HepG2 (cell line): ENCODE data around the gene MLLT11. TPM values are rescaled to one million over a fixed set of nuclear protein-coding genes. Genes with fewer than 3 reads are reported as not detected.

ENCODE experiments used
- ARNTL ChIP-seq: sonication (generic); formaldehyde crosslinking; IDR thresholded peaks from 2 replicates; pipeline ENCODE4 v1.4.0; 2020; ENCODE audit warnings: mild to moderate bottlenecking, missing genetic modification reagents
- ATF7-NPFF ChIP-seq: sonication (generic); formaldehyde crosslinking; IDR thresholded peaks from 2 replicates; pipeline ENCODE4 v1.8.1; 2023; ENCODE audit warnings: mild to moderate bottlenecking, low read depth, missing genetic modification reagents, moderate library complexity
- CEBPG ChIP-seq: IDR thresholded peaks from 2 replicates; pipeline ENCODE4 v1.6.1; 2016
- HDAC1 ChIP-seq: sonication (generic); formaldehyde crosslinking; IDR thresholded peaks from 2 replicates; pipeline ENCODE4 v1.5.1; 2020; ENCODE audit warnings: mild to moderate bottlenecking, missing genetic modification reagents
- KAT2B ChIP-seq: fragments of 150-350 bp; IDR thresholded peaks from 2 replicates; pipeline ENCODE4 v1.6.1; 2014; ENCODE audit warnings: low read depth, low read length, borderline replicate concordance
- KMT2B ChIP-seq: IDR thresholded peaks from 2 replicates; pipeline ENCODE4 v1.6.1; 2016; ENCODE audit warnings: missing genetic modification reagents, missing compliant biosample characterization
- MXI1 ChIP-seq: IDR thresholded peaks from 3 replicates; pipeline ENCODE4 v1.6.1; 2012; ENCODE audit warnings: low read depth, low read length, inconsistent platforms, borderline replicate concordance
- POLR2A ChIP-seq, 2 experiments: IDR thresholded peaks; 2 replicates each; pipeline ENCODE4 v1.6.1; 2011; ENCODE audit warnings: low read depth in 2 of 2, low read length in 2 of 2, mild to moderate bottlenecking in 1 of 2, moderate library complexity in 1 of 2; ENCODE audit not compliant: insufficient read depth in 1 of 2
- RBAK ChIP-seq: sonication (generic); formaldehyde crosslinking; IDR thresholded peaks from 2 replicates; pipeline ENCODE4 v1.5.1; 2020; ENCODE audit warnings: mild to moderate bottlenecking, missing genetic modification reagents
- TCF12 ChIP-seq, 2 experiments: fragments of 450-650 bp in 1 of 2; sonication (generic) in 1 of 2; formaldehyde crosslinking in 1 of 2; IDR thresholded peaks; 2 replicates each; pipeline versions ENCODE4 v1.6.1 to v1.8.0; 2017 to 2022; ENCODE audit warnings: antibody characterized with exemption in 1 of 2, mild to moderate bottlenecking in 1 of 2, missing genetic modification reagents in 1 of 2, moderate library complexity in 1 of 2
- ZBTB38 ChIP-seq: sonication (generic); formaldehyde crosslinking; IDR thresholded peaks from 2 replicates; pipeline ENCODE4 v1.5.1; 2020; ENCODE audit warnings: mild to moderate bottlenecking, missing genetic modification reagents
- ZNF354B ChIP-seq: sonication (generic); formaldehyde crosslinking; IDR thresholded peaks from 2 replicates; pipeline ENCODE4 v1.8.0; 2022; ENCODE audit warnings: mild to moderate bottlenecking, missing genetic modification reagents
- ZNF432 ChIP-seq: sonication (generic); formaldehyde crosslinking; IDR thresholded peaks from 2 replicates; pipeline ENCODE4 v1.5.0; 2020; ENCODE audit warnings: missing genetic modification reagents, mild to moderate bottlenecking, borderline replicate concordance
- ZNF607 ChIP-seq: sonication (generic); formaldehyde crosslinking; IDR thresholded peaks from 2 replicates; pipeline ENCODE4 v1.5.1; 2020; ENCODE audit warnings: missing genetic modification reagents, mild to moderate bottlenecking, borderline replicate concordance
- polyA plus RNA-seq, 8 experiments: library from polyadenylated mRNA; depleted of rRNA in 3 of 8; stranded (reverse) in 7 of 8; unstranded in 1 of 8; fragments of >200 nt; fragmentation: Illumina TruSeq in 4 of 8; extraction: Trizol in 4 of 8; gene quantifications; 2 replicates each; pipeline versions ENCODE4 v1.2.1 to v1.2.3, GENCODE V29; 2011 to 2016; ENCODE audit warnings: low read depth in 4 of 8, missing spikeins in 1 of 8, mixed read lengths in 1 of 8; ENCODE audit not compliant: insufficient read depth in 1 of 8
- total RNA-seq, 5 experiments: library from RNA; depleted of rRNA; stranded (reverse); fragments of >200 nt; fragmentation: Illumina TruSeq; extraction: Trizol; gene quantifications; 2 replicates each; pipeline ENCODE4 v1.2.3, GENCODE V29; 2016; ENCODE audit warnings: low read depth in 1 of 5
- TF ChIP-seq, protein P1 (sequence below): sonication (generic); formaldehyde crosslinking; IDR thresholded peaks from 2 replicates; pipeline ENCODE4 v1.4.0; 2020; ENCODE audit warnings: missing genetic modification reagents
- TF ChIP-seq, protein P2 (sequence below): IDR thresholded peaks from 2 replicates; pipeline ENCODE4 v1.6.1; 2016; ENCODE audit warnings: control low read depth
- TF ChIP-seq, protein P3 (sequence below): IDR thresholded peaks from 2 replicates; pipeline ENCODE4 v1.6.1; 2016; ENCODE audit warnings: missing genetic modification reagents, missing compliant biosample characterization
- TF ChIP-seq, protein P4 (sequence below): sonication (generic); formaldehyde crosslinking; IDR thresholded peaks from 2 replicates; pipeline ENCODE4 v1.4.0; 2020; ENCODE audit warnings: missing genetic modification reagents, borderline replicate concordance
- TF ChIP-seq, protein P5 (sequence below): IDR thresholded peaks from 2 replicates; pipeline ENCODE4 v1.6.1; 2016; ENCODE audit warnings: missing biosample characterization, missing genetic modification reagents, low read depth

The MLLT11 gene
- total and polyA plus RNA-seq, 2 of the 13 experiments (the other 11 are each of a cell fraction or from before 2014, with no cell fraction given): 0.21 to 0.22 TPM

DNA sequence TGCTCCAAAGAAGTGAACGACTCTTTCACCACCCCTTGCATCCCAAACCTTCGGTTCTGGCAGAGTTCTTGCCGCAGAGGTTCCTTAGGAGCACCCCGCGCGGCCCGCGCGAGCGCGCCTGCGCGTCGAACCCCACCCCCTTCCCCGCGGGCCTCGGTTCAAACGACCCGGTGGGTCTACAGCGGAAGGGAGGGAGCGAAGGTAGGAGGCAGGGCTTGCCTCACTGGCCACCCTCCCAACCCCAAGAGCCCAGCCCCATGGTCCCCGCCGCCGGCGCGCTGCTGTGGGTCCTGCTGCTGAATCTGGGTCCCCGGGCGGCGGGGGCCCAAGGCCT lies 12.6 kb upstream of the MLLT11 start, which contains the start of gene C1orf56 (continued):
- TF ChIP-seq KAT2B (no peak), ZNF432 (no peak), HDAC1 (peak; percentile 34; the same call in 1 of the 2 replicates), RBAK (CRISPR knock-in tag) (0 out of 2 replicates have a peak, but pooled peaks have one; percentile 4), ZBTB38 (CRISPR knock-in tag) (no peak), MXI1 (0 out of 3 replicates have a peak, but pooled peaks have one; percentile 5), ATF7-NPFF (CRISPR knock-in tag) (peak; percentile 14; the same call in 1 of the 2 replicates), KMT2B (no peak), CEBPG (CRISPR knock-in tag) (0 out of 2 replicates have a peak, but pooled peaks have one; percentile 12), ARNTL (CRISPR knock-in tag) (0 out of 2 replicates have a peak, but pooled peaks have one; percentile 16), ZNF354B (no peak), ZNF607 (CRISPR knock-in tag) (no peak), TCF12 (IDR thresholded peaks at IDR 0.05) (no peak), TCF12 (CRISPR knock-in tag; IDR thresholded peaks at IDR 0.05) (no peak), POLR2A (IDR thresholded peaks at IDR 0.05; ENCODE audit: insufficient read depth in 1 of 2, low read depth in 2 of 2, low read length in 2 of 2) (peak; percentile 58 to 77)
- TF ChIP-seq, protein P1, sequence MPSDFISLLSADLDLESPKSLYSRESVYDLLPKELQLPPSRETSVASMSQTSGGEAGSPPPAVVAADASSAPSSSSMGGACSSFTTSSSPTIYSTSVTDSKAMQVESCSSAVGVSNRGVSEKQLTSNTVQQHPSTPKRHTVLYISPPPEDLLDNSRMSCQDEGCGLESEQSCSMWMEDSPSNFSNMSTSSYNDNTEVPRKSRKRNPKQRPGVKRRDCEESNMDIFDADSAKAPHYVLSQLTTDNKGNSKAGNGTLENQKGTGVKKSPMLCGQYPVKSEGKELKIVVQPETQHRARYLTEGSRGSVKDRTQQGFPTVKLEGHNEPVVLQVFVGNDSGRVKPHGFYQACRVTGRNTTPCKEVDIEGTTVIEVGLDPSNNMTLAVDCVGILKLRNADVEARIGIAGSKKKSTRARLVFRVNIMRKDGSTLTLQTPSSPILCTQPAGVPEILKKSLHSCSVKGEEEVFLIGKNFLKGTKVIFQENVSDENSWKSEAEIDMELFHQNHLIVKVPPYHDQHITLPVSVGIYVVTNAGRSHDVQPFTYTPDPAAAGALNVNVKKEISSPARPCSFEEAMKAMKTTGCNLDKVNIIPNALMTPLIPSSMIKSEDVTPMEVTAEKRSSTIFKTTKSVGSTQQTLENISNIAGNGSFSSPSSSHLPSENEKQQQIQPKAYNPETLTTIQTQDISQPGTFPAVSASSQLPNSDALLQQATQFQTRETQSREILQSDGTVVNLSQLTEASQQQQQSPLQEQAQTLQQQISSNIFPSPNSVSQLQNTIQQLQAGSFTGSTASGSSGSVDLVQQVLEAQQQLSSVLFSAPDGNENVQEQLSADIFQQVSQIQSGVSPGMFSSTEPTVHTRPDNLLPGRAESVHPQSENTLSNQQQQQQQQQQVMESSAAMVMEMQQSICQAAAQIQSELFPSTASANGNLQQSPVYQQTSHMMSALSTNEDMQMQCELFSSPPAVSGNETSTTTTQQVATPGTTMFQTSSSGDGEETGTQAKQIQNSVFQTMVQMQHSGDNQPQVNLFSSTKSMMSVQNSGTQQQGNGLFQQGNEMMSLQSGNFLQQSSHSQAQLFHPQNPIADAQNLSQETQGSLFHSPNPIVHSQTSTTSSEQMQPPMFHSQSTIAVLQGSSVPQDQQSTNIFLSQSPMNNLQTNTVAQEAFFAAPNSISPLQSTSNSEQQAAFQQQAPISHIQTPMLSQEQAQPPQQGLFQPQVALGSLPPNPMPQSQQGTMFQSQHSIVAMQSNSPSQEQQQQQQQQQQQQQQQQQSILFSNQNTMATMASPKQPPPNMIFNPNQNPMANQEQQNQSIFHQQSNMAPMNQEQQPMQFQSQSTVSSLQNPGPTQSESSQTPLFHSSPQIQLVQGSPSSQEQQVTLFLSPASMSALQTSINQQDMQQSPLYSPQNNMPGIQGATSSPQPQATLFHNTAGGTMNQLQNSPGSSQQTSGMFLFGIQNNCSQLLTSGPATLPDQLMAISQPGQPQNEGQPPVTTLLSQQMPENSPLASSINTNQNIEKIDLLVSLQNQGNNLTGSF: no peak
- TF ChIP-seq, protein P2, sequence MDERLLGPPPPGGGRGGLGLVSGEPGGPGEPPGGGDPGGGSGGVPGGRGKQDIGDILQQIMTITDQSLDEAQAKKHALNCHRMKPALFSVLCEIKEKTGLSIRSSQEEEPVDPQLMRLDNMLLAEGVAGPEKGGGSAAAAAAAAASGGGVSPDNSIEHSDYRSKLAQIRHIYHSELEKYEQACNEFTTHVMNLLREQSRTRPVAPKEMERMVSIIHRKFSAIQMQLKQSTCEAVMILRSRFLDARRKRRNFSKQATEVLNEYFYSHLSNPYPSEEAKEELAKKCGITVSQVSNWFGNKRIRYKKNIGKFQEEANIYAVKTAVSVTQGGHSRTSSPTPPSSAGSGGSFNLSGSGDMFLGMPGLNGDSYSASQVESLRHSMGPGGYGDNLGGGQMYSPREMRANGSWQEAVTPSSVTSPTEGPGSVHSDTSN: no peak
- TF ChIP-seq, protein P3, sequence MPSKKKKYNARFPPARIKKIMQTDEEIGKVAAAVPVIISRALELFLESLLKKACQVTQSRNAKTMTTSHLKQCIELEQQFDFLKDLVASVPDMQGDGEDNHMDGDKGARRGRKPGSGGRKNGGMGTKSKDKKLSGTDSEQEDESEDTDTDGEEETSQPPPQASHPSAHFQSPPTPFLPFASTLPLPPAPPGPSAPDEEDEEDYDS (CRISPR knock-in tag): peak; percentile 18; the same call in 1 of the 2 replicates
- TF ChIP-seq, protein P4, sequence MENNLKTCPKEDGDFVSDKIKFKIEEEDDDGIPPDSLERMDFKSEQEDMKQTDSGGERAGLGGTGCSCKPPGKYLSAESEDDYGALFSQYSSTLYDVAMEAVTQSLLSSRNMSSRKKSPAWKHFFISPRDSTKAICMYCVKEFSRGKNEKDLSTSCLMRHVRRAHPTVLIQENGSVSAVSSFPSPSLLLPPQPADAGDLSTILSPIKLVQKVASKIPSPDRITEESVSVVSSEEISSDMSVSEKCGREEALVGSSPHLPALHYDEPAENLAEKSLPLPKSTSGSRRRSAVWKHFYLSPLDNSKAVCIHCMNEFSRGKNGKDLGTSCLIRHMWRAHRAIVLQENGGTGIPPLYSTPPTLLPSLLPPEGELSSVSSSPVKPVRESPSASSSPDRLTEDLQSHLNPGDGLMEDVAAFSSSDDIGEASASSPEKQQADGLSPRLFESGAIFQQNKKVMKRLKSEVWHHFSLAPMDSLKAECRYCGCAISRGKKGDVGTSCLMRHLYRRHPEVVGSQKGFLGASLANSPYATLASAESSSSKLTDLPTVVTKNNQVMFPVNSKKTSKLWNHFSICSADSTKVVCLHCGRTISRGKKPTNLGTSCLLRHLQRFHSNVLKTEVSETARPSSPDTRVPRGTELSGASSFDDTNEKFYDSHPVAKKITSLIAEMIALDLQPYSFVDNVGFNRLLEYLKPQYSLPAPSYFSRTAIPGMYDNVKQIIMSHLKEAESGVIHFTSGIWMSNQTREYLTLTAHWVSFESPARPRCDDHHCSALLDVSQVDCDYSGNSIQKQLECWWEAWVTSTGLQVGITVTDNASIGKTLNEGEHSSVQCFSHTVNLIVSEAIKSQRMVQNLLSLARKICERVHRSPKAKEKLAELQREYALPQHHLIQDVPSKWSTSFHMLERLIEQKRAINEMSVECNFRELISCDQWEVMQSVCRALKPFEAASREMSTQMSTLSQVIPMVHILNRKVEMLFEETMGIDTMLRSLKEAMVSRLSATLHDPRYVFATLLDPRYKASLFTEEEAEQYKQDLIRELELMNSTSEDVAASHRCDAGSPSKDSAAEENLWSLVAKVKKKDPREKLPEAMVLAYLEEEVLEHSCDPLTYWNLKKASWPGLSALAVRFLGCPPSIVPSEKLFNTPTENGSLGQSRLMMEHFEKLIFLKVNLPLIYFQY: peak; percentile 64; the same call in 1 of the 2 replicates
- TF ChIP-seq, protein P5, sequence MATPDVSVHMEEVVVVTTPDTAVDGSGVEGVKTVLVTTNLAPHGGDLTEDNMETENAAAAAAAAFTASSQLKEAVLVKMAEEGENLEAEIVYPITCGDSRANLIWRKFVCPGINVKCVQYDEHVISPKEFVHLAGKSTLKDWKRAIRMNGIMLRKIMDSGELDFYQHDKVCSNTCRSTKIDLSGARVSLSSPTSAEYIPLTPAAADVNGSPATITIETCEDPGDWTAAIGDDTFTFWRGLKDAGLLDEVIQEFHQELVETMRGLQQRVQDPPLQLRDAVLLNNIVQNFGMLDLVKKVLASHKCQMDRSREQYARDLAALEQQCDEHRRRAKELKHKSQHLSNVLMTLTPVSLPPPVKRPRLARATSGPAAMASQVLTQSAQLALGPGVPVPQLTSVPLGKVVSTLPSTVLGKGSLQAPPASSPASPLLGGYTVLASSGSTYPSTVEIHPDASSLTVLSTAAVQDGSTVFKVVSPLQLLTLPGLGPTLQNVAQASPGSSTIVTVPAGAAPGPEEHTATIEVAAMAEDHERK (CRISPR knock-in tag): no peak
